Measurements from ENCODE around the gene TCEAL7. TPM values are rescaled to one million over a fixed set of nuclear protein-coding genes. Genes with fewer than 3 reads are reported as not detected.
"Not testable (repeated sequence)": the region's sequence is repeated elsewhere in the genome, so short reads cannot be mapped to it uniquely, and the experiment has no call there.

The TCEAL7 gene
- total and polyA plus RNA-seq, 2 of the 4 experiments (the other 2 are of a cell fraction): 6.5 to 15.4 TPM

- H4K20me1 ChIP-seq (ENCODE audit: insufficient read depth, low read length); H3K27me3 ChIP-seq (ENCODE audit: control insufficient read depth, insufficient read depth, low read length); in situ Hi-C loops (cut with MboI; ENCODE audit: low sequenced_read_pairs): not testable (repeated sequence)
Observed at GRCh38 chrX:103305666-103306065, 24.4 kb upstream of the TCEAL7 start.

More at GRCh38 chrX:103305666-103306065, 24.4 kb upstream of the TCEAL7 start:
- H4K5ac ChIP-seq (ENCODE audit: low read depth, low read length); intact Hi-C loops (cut with micrococcal nuclease); H3K4me3 ChIP-seq (ENCODE audit: insufficient read depth, low read depth, low read length); POLR2A ChIA-PET (ENCODE audit: unreplicated experiment); H3K56ac ChIP-seq (ENCODE audit: extremely low read depth, insufficient read depth, low read length); DNase-seq; H3K14ac ChIP-seq (replicated peaks; ENCODE audit: low read depth, low read length); H2BK20ac ChIP-seq (ENCODE audit: low read depth, low read length); H2AFZ ChIP-seq (replicated peaks; ENCODE audit: low read length, poor library complexity); ATAC-seq (ENCODE audit: low read depth); H2AK9ac ChIP-seq (replicated peaks; ENCODE audit: low read depth, low read length, poor library complexity); H3K4me2 ChIP-seq (ENCODE audit: low read depth, low read length); H3K9me3 ChIP-seq (ENCODE audit: control insufficient read depth, insufficient read depth, low read length); H2AK5ac ChIP-seq (ENCODE audit: low read depth, low read length); H3K9ac ChIP-seq (ENCODE audit: low read depth, low read length); dilution Hi-C loops (cut with HindIII; ENCODE audit: low sequenced_read_pairs, unreplicated experiment); H3K4ac ChIP-seq (ENCODE audit: low read depth, low read length); H3K18ac ChIP-seq (ENCODE audit: low read depth, low read length); H3K36me3 ChIP-seq (ENCODE audit: control insufficient read depth, insufficient read depth, low read length); H3K27ac ChIP-seq (ENCODE audit: insufficient read depth, low read length); H3K79me1 ChIP-seq (ENCODE audit: low read depth in 1 of 2, low read length in 2 of 2); H2BK5ac ChIP-seq (ENCODE audit: low read depth, low read length, poor library complexity, severe bottlenecking); BruUV-seq (replicated peaks); H2BK15ac ChIP-seq (ENCODE audit: low read depth, low read length); CTCF ChIA-PET; H3K9me1 ChIP-seq (ENCODE audit: insufficient read depth, low read length); H4K8ac ChIP-seq (ENCODE audit: low read depth in 2 of 2, low read length in 2 of 2); H3K4me1 ChIP-seq (ENCODE audit: control insufficient read depth, insufficient read depth, low read length); H4K91ac ChIP-seq (ENCODE audit: insufficient read depth, low read depth, low read length); H3K23ac ChIP-seq (ENCODE audit: low read depth, low read length); H2BK120ac ChIP-seq (ENCODE audit: low read depth, low read length): not testable (repeated sequence)
- WGBS, 2 experiments (ENCODE audit: extremely low coverage in 2 of 2, insufficient read length in 1 of 2): no CpG with 5 or more reads among the region's 4 CpGs

Measured in IMR-90 (cell line).